ES-I3 (cell line): ENCODE data around the gene STK26.
"Not testable (repeated sequence)": the region's sequence is repeated elsewhere in the genome, so short reads cannot be mapped to it uniquely, and the experiment has no call there.

Experiments
- H3K36me3 ChIP-seq: 2 replicates; pipeline ENCODE4 v1.6.1; 2013; ENCODE audit warnings: mild to moderate bottlenecking, low read length, control low read depth, moderate library complexity; ENCODE audit not compliant: insufficient read depth
- H3K4me1 ChIP-seq: 2 replicates; pipeline ENCODE4 v1.6.1; 2013; ENCODE audit warnings: mild to moderate bottlenecking, control low read depth, low read length; ENCODE audit not compliant: insufficient read depth
- H3K9ac ChIP-seq: 2 replicates; pipeline ENCODE4 v1.6.1; 2013; ENCODE audit warnings: low read depth, mild to moderate bottlenecking, low read length, moderate library complexity
- H3K9me3 ChIP-seq: 2 replicates; pipeline ENCODE4 v1.6.1; 2013; ENCODE audit warnings: mild to moderate bottlenecking, low read length, moderate library complexity; ENCODE audit not compliant: control insufficient read depth, insufficient read depth

STK26 gene

GRCh38 chrX:132093239-132093860, 70.2 kb downstream of the STK26 start:
- Histone ChIP-seq H3K9me3 (no peaks in the 10 kb centered on the region), H3K4me1 (peaks cover 8% of the 10 kb centered on the region; the same call in 1 of the 2 replicates), H3K36me3 (no peaks in the 10 kb centered on the region), H3K9ac (no peak overlapping the region)

GRCh38 chrX:132094164-132094563, 71.1 kb downstream of the STK26 start:
- no peaks in the 10 kb centered on the region for H3K36me3 ChIP-seq
- H3K9me3 ChIP-seq: no peaks in the 10 kb centered on the region
- H3K9ac ChIP-seq: no peak overlapping the region
- H3K4me1 ChIP-seq: peaks cover 8% of the 10 kb centered on the region; the same call in 1 of the 2 replicates

DNA sequence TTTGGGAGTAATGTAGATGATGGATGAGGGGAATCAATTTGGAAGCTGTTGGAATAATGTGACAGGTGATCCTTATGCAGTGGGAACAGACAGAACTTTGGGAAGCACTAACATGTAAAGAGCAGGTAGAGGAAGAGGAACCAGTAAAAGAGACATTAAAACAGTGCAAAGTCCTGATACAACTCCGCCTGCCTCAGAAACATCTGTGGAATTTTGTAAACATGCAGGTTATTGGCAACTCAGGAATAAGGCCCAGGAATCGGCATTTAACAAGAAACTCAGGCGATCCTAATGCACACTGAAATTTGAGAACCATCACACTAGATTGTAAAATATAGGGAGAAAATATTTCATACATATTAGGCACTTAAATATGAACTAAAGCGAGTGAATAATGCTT, 75.6 kb downstream of the STK26 start:
- not testable (repeated sequence) for H3K36me3 ChIP-seq, H3K4me1 ChIP-seq, H3K9ac ChIP-seq, H3K9me3 ChIP-seq

- no peaks in the 10 kb centered on the region for H3K9me3 ChIP-seq
- H3K36me3 ChIP-seq: no peaks in the 10 kb centered on the region
- H3K4me1 ChIP-seq: 0 out of 2 replicates have a peak, but pooled peaks cover 4% of the 10 kb centered on the region
- H3K9ac ChIP-seq: no peak overlapping the region
Observed at GRCh38 chrX:132101206-132101605, 78.1 kb downstream of the STK26 start.

- Histone ChIP-seq H3K36me3 (no peaks in the 10 kb centered on the region), H3K4me1 (0 out of 2 replicates have a peak, but pooled peaks cover 4% of the 10 kb centered on the region), H3K9ac (no peak overlapping the region), H3K9me3 (no peaks in the 10 kb centered on the region)
Observed at GRCh38 chrX:132101799-132102198, 78.7 kb downstream of the STK26 start.

- H3K36me3 ChIP-seq: no peaks in the 10 kb centered on the region
- peaks cover 3% of the 10 kb centered on the region; the same call in 1 of the 2 replicates for H3K4me1 ChIP-seq
- no peaks in the 10 kb centered on the region; the same call in 1 of the 2 replicates for H3K9me3 ChIP-seq
- H3K9ac ChIP-seq: no peak overlapping the region
Observed at GRCh38 chrX:132107291-132107690, 84.2 kb downstream of the STK26 start.

- H3K9ac ChIP-seq: no peak overlapping the region
- peaks cover 18% of the 10 kb centered on the region for H3K4me1 ChIP-seq
- no peaks in the 10 kb centered on the region for H3K9me3 ChIP-seq
- no peaks in the 10 kb centered on the region for H3K36me3 ChIP-seq
Observed at GRCh38 chrX:132114607-132115006, 91.5 kb downstream of the STK26 start.

DNA sequence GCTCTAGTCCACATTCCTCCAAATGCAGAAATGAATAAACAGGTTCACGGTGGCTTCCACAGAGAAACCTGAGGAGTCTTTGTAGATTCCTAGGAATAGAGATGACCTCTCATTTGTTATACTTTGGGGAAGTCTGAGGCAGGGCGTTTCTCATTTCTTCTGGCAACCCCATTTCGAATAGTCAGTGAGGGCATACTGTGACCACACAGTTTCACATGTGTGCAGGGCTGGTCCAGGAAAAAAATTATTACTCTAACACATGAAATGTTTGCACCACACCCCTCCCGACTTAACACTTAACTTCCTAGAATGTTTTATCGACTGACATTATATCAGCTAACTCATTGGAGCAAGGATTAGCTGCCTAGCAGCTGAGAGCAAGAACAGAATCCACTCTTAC, 92.7 kb downstream of the STK26 start:
- H3K9me3 ChIP-seq: no peaks in the 10 kb centered on the region
- H3K4me1 ChIP-seq: peaks cover 25% of the 10 kb centered on the region
- H3K36me3 ChIP-seq: no peaks in the 10 kb centered on the region
- H3K9ac ChIP-seq: no peak overlapping the region

DNA sequence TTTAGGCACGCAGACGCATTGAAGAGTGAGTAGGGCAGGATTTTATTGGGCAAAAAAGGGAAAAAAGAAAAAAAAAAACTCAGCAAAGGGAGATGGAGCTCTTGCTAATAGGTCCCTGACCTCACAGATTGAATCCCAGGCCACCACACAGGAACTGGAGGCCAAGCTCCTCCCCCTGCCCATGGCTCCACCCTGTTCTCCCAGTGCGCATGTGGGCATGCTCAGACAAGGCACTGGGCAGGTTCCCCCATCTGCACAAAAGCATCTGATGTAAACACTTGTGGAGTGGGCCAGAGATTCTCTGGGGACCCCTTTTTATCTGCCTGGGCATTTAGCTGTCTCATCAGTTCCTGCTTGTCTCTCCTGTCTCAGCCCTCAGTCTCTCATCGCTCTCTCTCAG, 95.3 kb downstream of the STK26 start:
- H3K9me3 ChIP-seq: peaks cover 3% of the 10 kb centered on the region; the same call in 1 of the 2 replicates
- H3K36me3 ChIP-seq: no peaks in the 10 kb centered on the region
- no peak overlapping the region for H3K9ac ChIP-seq
- peaks cover 23% of the 10 kb centered on the region; the same call in 1 of the 2 replicates for H3K4me1 ChIP-seq

- Histone ChIP-seq H3K9ac (no peak overlapping the region), H3K9me3 (peaks cover 3% of the 10 kb centered on the region; the same call in 1 of the 2 replicates), H3K4me1 (peaks cover 23% of the 10 kb centered on the region; the same call in 1 of the 2 replicates), H3K36me3 (no peaks in the 10 kb centered on the region)
Observed at GRCh38 chrX:132119283-132119682, 96.2 kb downstream of the STK26 start.

DNA sequence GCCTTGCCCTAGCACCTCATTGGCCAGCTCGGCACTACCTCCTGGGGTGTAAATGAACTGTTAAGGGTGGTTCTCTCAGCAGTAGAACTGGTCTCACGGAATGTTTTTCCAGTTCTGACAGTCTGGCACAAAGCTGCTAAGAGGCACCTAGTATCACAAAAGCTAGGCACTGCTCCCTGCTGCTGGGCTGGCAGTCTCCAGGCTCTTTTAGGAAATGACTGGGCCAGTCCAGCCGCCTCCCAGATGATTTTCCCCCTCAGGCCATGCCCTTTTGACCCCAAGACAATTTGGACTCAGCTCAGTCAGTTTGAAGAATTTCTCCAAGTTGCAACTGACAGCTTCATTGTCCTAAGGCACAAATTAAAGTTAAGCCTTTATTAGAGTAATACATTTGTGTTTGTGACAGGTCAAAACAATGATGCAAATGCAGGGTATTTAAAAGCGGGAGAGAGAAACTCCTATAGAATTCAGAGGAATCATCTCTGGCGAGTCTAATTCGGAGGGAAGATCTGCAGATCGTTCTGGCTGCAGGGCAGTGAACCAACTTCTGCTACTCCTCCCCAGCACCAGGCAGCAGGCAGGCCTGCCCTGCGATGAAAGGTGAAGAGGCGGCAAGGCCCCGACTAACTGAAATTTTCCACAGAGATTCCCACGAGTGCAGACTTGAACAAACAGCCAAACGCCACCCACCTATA, 96.9 kb downstream of the STK26 start:
- H3K9ac ChIP-seq: no peak overlapping the region

DNA sequence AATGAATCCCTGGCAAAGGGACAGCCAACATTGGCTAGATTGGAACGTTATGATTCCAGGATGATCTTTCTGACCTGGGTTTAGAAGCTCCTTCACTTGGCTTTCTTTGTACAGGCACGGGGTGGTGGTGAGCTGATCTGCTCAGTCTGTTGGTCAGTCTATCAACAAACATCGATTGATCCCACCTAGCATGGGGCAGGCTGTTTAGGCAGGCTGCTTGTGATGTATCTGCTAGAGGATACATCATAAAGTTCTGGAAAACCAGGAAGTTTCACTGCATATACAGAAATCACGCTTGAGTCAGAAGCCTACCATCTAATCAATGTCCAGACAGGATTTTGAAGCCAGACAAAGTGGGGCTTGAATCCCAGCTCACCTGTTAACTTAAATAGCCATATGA, 97.8 kb downstream of the STK26 start:
- peaks cover 23% of the 10 kb centered on the region; the same call in 1 of the 2 replicates for H3K4me1 ChIP-seq
- no peak overlapping the region for H3K9ac ChIP-seq
- no peaks in the 10 kb centered on the region for H3K36me3 ChIP-seq
- H3K9me3 ChIP-seq: peaks cover 3% of the 10 kb centered on the region; the same call in 1 of the 2 replicates

More for the DNA sequence above, 96.9 kb downstream of the STK26 start:
- Histone ChIP-seq H3K9me3 (peaks cover 3% of the 10 kb centered on the region; the same call in 1 of the 2 replicates), H3K4me1 (peaks cover 23% of the 10 kb centered on the region; the same call in 1 of the 2 replicates), H3K36me3 (no peaks in the 10 kb centered on the region)
